ENCODE data around the gene COL26A1. TPM values are rescaled to one million over a fixed set of nuclear protein-coding genes. Genes with fewer than 3 reads are reported as not detected.

COL26A1 gene
- total and polyA plus RNA-seq, 4 donors: 0.05 to 4.7 (median 0.28) TPM

GRCh38 chr7:101599787-101600186 is 237.1 kb downstream of the COL26A1 start:
- 86 to 96% methylated on average over 3 of the region's 3 CpGs for WGBS, 2 donors
- H3K36me3 ChIP-seq (ENCODE audit: control insufficient read depth in 4 of 4, insufficient read depth in 4 of 4, low read length in 4 of 4): no peaks in the 10 kb centered on the region
- H3K9ac ChIP-seq (ENCODE audit: insufficient read depth in 1 of 2, low read length in 2 of 2): no peak overlapping the region
- peaks cover 0 to 16% (median 0%) of the 10 kb centered on the region in 5 donors for H3K4me1 ChIP-seq (ENCODE audit: control insufficient read depth in 5 of 5, insufficient read depth in 5 of 5, low read length in 5 of 5)
- no peaks in the 10 kb centered on the region for H3K27me3 ChIP-seq (ENCODE audit: control insufficient read depth in 3 of 3, insufficient read depth in 3 of 3, low read length in 2 of 3)
- H3K9me3 ChIP-seq (ENCODE audit: control insufficient read depth in 4 of 4, insufficient read depth in 3 of 4, low read length in 3 of 4): no peaks in the 10 kb centered on the region
- ATAC-seq (ENCODE audit: insufficient read depth, low FRiP score) (no peak), DNase-seq (no peak)
- H3K4me3 ChIP-seq: no peak overlapping the region
- H3K27ac ChIP-seq (ENCODE audit: low read depth in 1 of 2, low read length in 1 of 2): no peak overlapping the region
- TF ChIP-seq CTCF (IDR thresholded peaks at IDR 0.05; ENCODE audit: control extremely low read depth, extremely low read depth): no peak

GRCh38 chr7:101602082-101602481 is 239.4 kb downstream of the COL26A1 start:
- WGBS, 2 donors: 61 to 74% methylated on average over 12 of the region's 12 CpGs
- ATAC-seq (ENCODE audit: insufficient read depth, low FRiP score): no peak

GRCh38 chr7:101602484-101603241 is 240.0 kb downstream of the COL26A1 start:
- ATAC-seq (ENCODE audit: insufficient read depth, low FRiP score) (peak; percentile 43), DNase-seq (peak; percentile 87 to 90 (median 90))
- H3K36me3 ChIP-seq (ENCODE audit: control insufficient read depth in 4 of 4, insufficient read depth in 4 of 4, low read length in 4 of 4): no peaks in the 10 kb centered on the region
- peak; percentile 81 for TF ChIP-seq CTCF (IDR thresholded peaks at IDR 0.05; ENCODE audit: control extremely low read depth, extremely low read depth)
- no peaks in the 10 kb centered on the region for H3K27me3 ChIP-seq (ENCODE audit: control insufficient read depth in 3 of 3, insufficient read depth in 3 of 3, low read length in 2 of 3)
- H3K27ac ChIP-seq (ENCODE audit: low read depth in 1 of 2, low read length in 1 of 2): no peak overlapping the region
- 42 to 45% methylated on average over 25 of the region's 25 CpGs for WGBS, 2 donors
- no peak overlapping the region for H3K9ac ChIP-seq (ENCODE audit: insufficient read depth in 1 of 2, low read length in 2 of 2)
- H3K9me3 ChIP-seq (ENCODE audit: control insufficient read depth in 4 of 4, insufficient read depth in 3 of 4, low read length in 3 of 4): no peaks in the 10 kb centered on the region
- H3K4me3 ChIP-seq: no peak overlapping the region
- H3K4me1 ChIP-seq (ENCODE audit: control insufficient read depth in 5 of 5, insufficient read depth in 5 of 5, low read length in 5 of 5): peaks cover 0 to 24% (median 0%) of the 10 kb centered on the region in 5 donors

More at GRCh38 chr7:101602082-101602481, 239.4 kb downstream of the COL26A1 start:
- H3K9me3 ChIP-seq (ENCODE audit: control insufficient read depth in 4 of 4, insufficient read depth in 3 of 4, low read length in 3 of 4): no peaks in the 10 kb centered on the region
- H3K27me3 ChIP-seq (ENCODE audit: control insufficient read depth in 3 of 3, insufficient read depth in 3 of 3, low read length in 2 of 3): no peaks in the 10 kb centered on the region
- peaks cover 0 to 24% (median 0%) of the 10 kb centered on the region in 5 donors for H3K4me1 ChIP-seq (ENCODE audit: control insufficient read depth in 5 of 5, insufficient read depth in 5 of 5, low read length in 5 of 5)
- no peak overlapping the region for H3K9ac ChIP-seq (ENCODE audit: insufficient read depth in 1 of 2, low read length in 2 of 2)
- TF ChIP-seq CTCF (IDR thresholded peaks at IDR 0.05; ENCODE audit: control extremely low read depth, extremely low read depth): no peak
- no peaks in the 10 kb centered on the region for H3K36me3 ChIP-seq (ENCODE audit: control insufficient read depth in 4 of 4, insufficient read depth in 4 of 4, low read length in 4 of 4)
- no peak overlapping the region for H3K4me3 ChIP-seq
- DNase-seq: no peak
- no peak overlapping the region for H3K27ac ChIP-seq (ENCODE audit: low read depth in 1 of 2, low read length in 1 of 2)
